IMR-90 (cell line): ENCODE data around the gene P2RX7. TPM values are rescaled to one million over a fixed set of nuclear protein-coding genes. Genes with fewer than 3 reads are reported as not detected.

Experiments used
- ATAC-seq: fragments of 200-7000 bp; cut with Tn5 transposase; 2 replicates; pipeline ENCODE4 v1.9.1; 2020; ENCODE audit warnings: low read depth, mild to moderate bottlenecking, moderate library complexity
- BruUV-seq: library from RNA; stranded (reverse); fragments of 400-500 nt; replicated peaks from 2 replicates; lab custom pipeline; 2021; lab: Mats Ljungman, UMichigan
- CTCF ChIA-PET: fragments of 300-600 bp; formaldehyde crosslinking; extraction: SDS; loops from one replicate; lab custom pipeline; 2021; ENCODE audit warnings: antibody characterized with exemption; lab: Yijun Ruan, JAX
- POLR2A ChIA-PET: fragments of 300-600 bp; sonication (Branson Sonifier 250); formaldehyde crosslinking; loops from one replicate; lab custom pipeline; 2022; ENCODE audit warnings: antibody characterized with exemption; ENCODE audit not compliant: unreplicated experiment; lab: Charles Lee
- DNase-seq: peaks from one replicate; pipeline ENCODE4 v3.0.0; 2013
- H2AFZ ChIP-seq: replicated peaks from 2 replicates; pipeline ENCODE3; 2013; ENCODE audit warnings: low read length, mild to moderate bottlenecking; ENCODE audit not compliant: poor library complexity
- H2AK5ac ChIP-seq: 2 replicates; pipeline ENCODE4 v1.6.1; 2013; ENCODE audit warnings: low read depth, low read length, inconsistent platforms
- H2AK9ac ChIP-seq: replicated peaks from 2 replicates; pipeline ENCODE3; 2013; ENCODE audit warnings: mild to moderate bottlenecking, low read depth, low read length, moderate library complexity; ENCODE audit not compliant: poor library complexity
- H2BK120ac ChIP-seq: 2 replicates; pipeline ENCODE4 v1.6.1; 2013; ENCODE audit warnings: low read depth, low read length, inconsistent platforms
- H2BK15ac ChIP-seq: 3 replicates; pipeline ENCODE4 v1.6.1; 2013; ENCODE audit warnings: low read depth, low read length, inconsistent platforms
- H2BK20ac ChIP-seq: 2 replicates; pipeline ENCODE4 v1.6.1; 2013; ENCODE audit warnings: low read depth, mild to moderate bottlenecking, inconsistent platforms, low read length, moderate library complexity
- H2BK5ac ChIP-seq: 2 replicates; pipeline ENCODE4 v1.6.1; 2013; ENCODE audit warnings: mild to moderate bottlenecking, low read depth, low read length, inconsistent platforms; ENCODE audit not compliant: poor library complexity, severe bottlenecking
- H3K14ac ChIP-seq: replicated peaks from 2 replicates; pipeline ENCODE4 v1.6.1; 2013; ENCODE audit warnings: low read depth, low read length, inconsistent platforms
- H3K18ac ChIP-seq: 2 replicates; pipeline ENCODE4 v1.6.1; 2013; ENCODE audit warnings: low read depth, low read length, control low read depth
- H3K23ac ChIP-seq: 2 replicates; pipeline ENCODE4 v1.6.1; 2013; ENCODE audit warnings: low read depth, low read length, inconsistent platforms
- H3K27ac ChIP-seq: 2 replicates; pipeline ENCODE4 v1.5.1; 2013; ENCODE audit warnings: mild to moderate bottlenecking, control low read depth, low read length; ENCODE audit not compliant: insufficient read depth
- H3K27me3 ChIP-seq: 2 replicates; pipeline ENCODE4 v1.6.1; 2013; ENCODE audit warnings: low read length; ENCODE audit not compliant: control insufficient read depth, insufficient read depth
- H3K36me3 ChIP-seq: 2 replicates; pipeline ENCODE4 v1.6.1; 2013; ENCODE audit warnings: low read length, mixed read lengths; ENCODE audit not compliant: control insufficient read depth, insufficient read depth
- H3K4ac ChIP-seq: 2 replicates; pipeline ENCODE4 v1.6.1; 2013; ENCODE audit warnings: low read depth, low read length, inconsistent platforms
- H3K4me1 ChIP-seq: 2 replicates; pipeline ENCODE4 v1.6.1; 2013; ENCODE audit warnings: low read length, mixed read lengths; ENCODE audit not compliant: control insufficient read depth, insufficient read depth
- H3K4me2 ChIP-seq: 2 replicates; pipeline ENCODE4 v1.6.1; 2013; ENCODE audit warnings: low read depth, mild to moderate bottlenecking, control low read depth, low read length, moderate library complexity
- H3K4me3 ChIP-seq: 2 replicates; pipeline ENCODE4 v1.5.1; 2013; ENCODE audit warnings: low read depth, mild to moderate bottlenecking, control low read depth, low read length, moderate library complexity; ENCODE audit not compliant: insufficient read depth
- H3K56ac ChIP-seq: 2 replicates; pipeline ENCODE4 v1.6.1; 2013; ENCODE audit warnings: low read length, inconsistent platforms; ENCODE audit not compliant: insufficient read depth; ENCODE audit errors: extremely low read depth
- H3K79me1 ChIP-seq, 2 experiments: 2 replicates each; pipeline ENCODE4 v1.6.1; 2013; ENCODE audit warnings: low read length in 2 of 2, inconsistent platforms in 1 of 2, low read depth in 1 of 2
- H3K9ac ChIP-seq: 2 replicates; pipeline ENCODE4 v1.6.1; 2013; ENCODE audit warnings: low read depth, low read length, control low read depth
- H3K9me1 ChIP-seq: 2 replicates; pipeline ENCODE4 v1.6.1; 2013; ENCODE audit warnings: low read length, inconsistent platforms; ENCODE audit not compliant: insufficient read depth
- H3K9me3 ChIP-seq: 2 replicates; pipeline ENCODE4 v1.6.1; 2013; ENCODE audit warnings: low read length; ENCODE audit not compliant: control insufficient read depth, insufficient read depth
- H4K20me1 ChIP-seq: 2 replicates; pipeline ENCODE4 v1.6.1; 2013; ENCODE audit warnings: low read length, inconsistent platforms; ENCODE audit not compliant: insufficient read depth
- H4K5ac ChIP-seq: 2 replicates; pipeline ENCODE4 v1.6.1; 2013; ENCODE audit warnings: mild to moderate bottlenecking, low read depth, low read length, control low read depth
- H4K8ac ChIP-seq, 2 experiments: 2 replicates each; pipeline ENCODE4 v1.6.1; 2013; ENCODE audit warnings: low read depth in 2 of 2, low read length in 2 of 2, control low read depth in 1 of 2, inconsistent platforms in 1 of 2
- H4K91ac ChIP-seq: 2 replicates; pipeline ENCODE4 v1.6.1; 2013; ENCODE audit warnings: low read depth, low read length, inconsistent platforms; ENCODE audit not compliant: insufficient read depth
- CEBPB ChIP-seq: IDR thresholded peaks from 2 replicates; pipeline ENCODE4 v1.6.1; 2012; ENCODE audit warnings: low read depth, low read length, improper control_type of control experiment
- MAFK ChIP-seq: IDR thresholded peaks from 2 replicates; pipeline ENCODE4 v1.6.1; 2012; ENCODE audit warnings: low read depth, low read length, improper control_type of control experiment
- MAZ ChIP-seq: IDR thresholded peaks from 2 replicates; pipeline ENCODE4 v1.6.1; 2012; ENCODE audit warnings: low read depth, mild to moderate bottlenecking, low read length, improper control_type of control experiment, moderate library complexity, borderline replicate concordance
- NFE2L2 ChIP-seq: fragments of 150-350 bp; IDR thresholded peaks from 2 replicates; pipeline ENCODE4 v1.6.1; 2016; ENCODE audit warnings: low read depth, mild to moderate bottlenecking, low read length
- POLR2A ChIP-seq: IDR thresholded peaks from 2 replicates; pipeline ENCODE4 v1.6.1; 2012; ENCODE audit warnings: mild to moderate bottlenecking, low read depth, low read length
- RAD21 ChIP-seq: IDR thresholded peaks from 2 replicates; pipeline ENCODE4 v1.6.1; 2012; ENCODE audit warnings: low read length, improper control_type of control experiment
- RFX5 ChIP-seq: IDR thresholded peaks from 2 replicates; pipeline ENCODE4 v1.8.0; 2012; ENCODE audit warnings: low read depth, mild to moderate bottlenecking, low read length, moderate library complexity
- SMC3 ChIP-seq: fragments of 150-350 bp; IDR thresholded peaks from 2 replicates; pipeline ENCODE4 v1.6.1; 2016; ENCODE audit warnings: low read depth, mild to moderate bottlenecking, antibody characterized with exemption, low read length, moderate library complexity
- WGBS, 2 experiments: methylation state at CpG; one replicate each; pipeline versions ENCODE4 v1.1.5 to v1.1.7; 2013; ENCODE audit warnings: missing lambda C conversion rate in 2 of 2; ENCODE audit not compliant: insufficient read length in 1 of 2; ENCODE audit errors: extremely low coverage in 2 of 2; 5-methylcytosine and 5-hydroxymethylcytosine counted together
- dilution Hi-C: fragments of 300-500 bp; cut with HindIII; formaldehyde crosslinking; loops from one replicate; pipeline ENCODE4 v1.14.3; 2018; ENCODE audit warnings: low sequenced_read_pairs; ENCODE audit not compliant: unreplicated experiment
- in situ Hi-C: fragments of 300-500 bp; cut with MboI; formaldehyde crosslinking; loops from 3 replicates; pipeline ENCODE4 v1.14.3; 2019; ENCODE audit warnings: low sequenced_read_pairs, inconsistent platforms, mixed read lengths
- intact Hi-C: fragments of 100-400 bp; cut with micrococcal nuclease; formaldehyde crosslinking; loops from 2 replicates; pipeline ENCODE4 v1.10.0; 2022
- polyA plus RNA-seq, 3 experiments: library from polyadenylated mRNA; depleted of rRNA; stranded (reverse); fragments of >200 nt; gene quantifications; 2 replicates each; pipeline ENCODE4 v1.2.3, GENCODE V29; 2012; ENCODE audit warnings: low replicate concordance in 1 of 3
- total RNA-seq: library from RNA; depleted of rRNA; stranded (reverse); fragments of >200 nt; gene quantifications from 2 replicates; pipeline ENCODE4 v1.2.3, GENCODE V29; 2012
- TF ChIP-seq, protein P1 (sequence below): conservative IDR thresholded peaks from 2 replicates; pipeline ENCODE4 v1.5.1; 2012; ENCODE audit warnings: mild to moderate bottlenecking, low read depth, low read length, improper control_type of control experiment
- TF ChIP-seq, protein P2 (sequence below): fragments of 150-350 bp; IDR thresholded peaks from 2 replicates; pipeline ENCODE4 v1.6.1; 2016; ENCODE audit warnings: low read depth, mild to moderate bottlenecking, low read length, moderate library complexity, borderline replicate concordance

Gene P2RX7
- total and polyA plus RNA-seq, 2 of the 4 experiments (the other 2 are of a cell fraction): 0.07 to 0.18 TPM

DNA sequence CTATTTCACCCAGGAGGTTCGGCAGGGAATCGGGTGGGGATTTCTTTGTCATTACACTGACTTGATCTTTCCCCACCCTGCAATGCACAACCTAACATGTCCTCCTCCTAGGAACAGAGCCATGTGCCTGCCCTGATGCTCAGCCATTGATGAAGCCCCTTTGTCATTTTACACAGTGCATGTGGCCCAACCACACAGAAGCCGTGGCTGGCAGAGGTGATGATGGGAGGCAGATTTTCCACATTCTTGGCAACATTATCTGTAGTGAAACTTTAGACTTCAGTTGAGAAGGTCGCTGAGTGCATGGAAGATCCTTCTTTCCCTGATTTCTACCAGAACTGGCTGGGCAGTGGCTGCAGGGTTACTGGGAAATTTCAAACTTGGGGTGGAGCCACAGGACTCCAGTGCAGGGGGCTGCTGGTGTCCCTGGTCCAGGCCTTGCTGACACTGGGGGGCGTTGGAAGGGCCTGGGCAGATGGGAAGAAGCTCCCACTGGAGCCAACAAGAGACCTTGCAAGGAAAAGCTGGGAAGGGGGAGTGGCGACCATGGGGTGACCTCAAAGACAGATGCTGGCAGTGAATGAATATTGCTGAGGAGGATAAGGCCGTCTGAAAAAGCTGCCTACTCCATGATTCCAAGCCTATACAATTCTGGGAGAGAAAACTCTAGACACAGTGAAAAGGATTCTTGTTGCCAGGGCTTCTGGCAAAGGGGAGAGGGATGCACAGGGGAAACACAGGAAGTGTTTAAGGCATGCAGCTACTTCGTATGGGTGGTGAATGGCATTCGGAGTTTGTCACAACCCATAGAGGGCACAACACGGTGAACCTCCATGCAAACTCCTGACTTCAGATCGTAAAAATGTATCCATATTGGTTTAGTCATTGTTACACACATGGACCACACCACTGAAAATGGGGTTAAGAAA lies 41.8 kb upstream of the P2RX7 start:
- ATAC-seq: no peak
- no peaks in the 10 kb centered on the region for H3K9me3 ChIP-seq
- ChIA-PET POLR2A (no interaction called here), CTCF (no interaction called here)
- H4K8ac ChIP-seq: no peak overlapping the region
- in situ Hi-C loops: no loop called here
- H2AK9ac ChIP-seq: no peak overlapping the region
- H4K5ac ChIP-seq: no peak overlapping the region
- H2AK5ac ChIP-seq: no peak overlapping the region
- H3K4me3 ChIP-seq: no peak overlapping the region
- H4K20me1 ChIP-seq: no peaks in the 10 kb centered on the region
- peaks cover 19% of the 10 kb centered on the region for H3K27me3 ChIP-seq
- dilution Hi-C loops: no loop called here
- H3K9ac ChIP-seq: no peak overlapping the region
- H2AFZ ChIP-seq: no peak overlapping the region
- TF ChIP-seq NFE2L2 (no peak), POLR2A (no peak), MAFK (no peak), RFX5 (no peak), MAZ (no peak), CEBPB (no peak), SMC3 (no peak), RAD21 (no peak)
- TF ChIP-seq, protein P1, sequence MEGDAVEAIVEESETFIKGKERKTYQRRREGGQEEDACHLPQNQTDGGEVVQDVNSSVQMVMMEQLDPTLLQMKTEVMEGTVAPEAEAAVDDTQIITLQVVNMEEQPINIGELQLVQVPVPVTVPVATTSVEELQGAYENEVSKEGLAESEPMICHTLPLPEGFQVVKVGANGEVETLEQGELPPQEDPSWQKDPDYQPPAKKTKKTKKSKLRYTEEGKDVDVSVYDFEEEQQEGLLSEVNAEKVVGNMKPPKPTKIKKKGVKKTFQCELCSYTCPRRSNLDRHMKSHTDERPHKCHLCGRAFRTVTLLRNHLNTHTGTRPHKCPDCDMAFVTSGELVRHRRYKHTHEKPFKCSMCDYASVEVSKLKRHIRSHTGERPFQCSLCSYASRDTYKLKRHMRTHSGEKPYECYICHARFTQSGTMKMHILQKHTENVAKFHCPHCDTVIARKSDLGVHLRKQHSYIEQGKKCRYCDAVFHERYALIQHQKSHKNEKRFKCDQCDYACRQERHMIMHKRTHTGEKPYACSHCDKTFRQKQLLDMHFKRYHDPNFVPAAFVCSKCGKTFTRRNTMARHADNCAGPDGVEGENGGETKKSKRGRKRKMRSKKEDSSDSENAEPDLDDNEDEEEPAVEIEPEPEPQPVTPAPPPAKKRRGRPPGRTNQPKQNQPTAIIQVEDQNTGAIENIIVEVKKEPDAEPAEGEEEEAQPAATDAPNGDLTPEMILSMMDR: no peak
- TF ChIP-seq, protein P2, sequence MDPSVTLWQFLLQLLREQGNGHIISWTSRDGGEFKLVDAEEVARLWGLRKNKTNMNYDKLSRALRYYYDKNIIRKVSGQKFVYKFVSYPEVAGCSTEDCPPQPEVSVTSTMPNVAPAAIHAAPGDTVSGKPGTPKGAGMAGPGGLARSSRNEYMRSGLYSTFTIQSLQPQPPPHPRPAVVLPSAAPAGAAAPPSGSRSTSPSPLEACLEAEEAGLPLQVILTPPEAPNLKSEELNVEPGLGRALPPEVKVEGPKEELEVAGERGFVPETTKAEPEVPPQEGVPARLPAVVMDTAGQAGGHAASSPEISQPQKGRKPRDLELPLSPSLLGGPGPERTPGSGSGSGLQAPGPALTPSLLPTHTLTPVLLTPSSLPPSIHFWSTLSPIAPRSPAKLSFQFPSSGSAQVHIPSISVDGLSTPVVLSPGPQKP: no peak
- BruUV-seq: no TSS peak
- H3K79me1 ChIP-seq: no peaks in the 10 kb centered on the region
- H4K91ac ChIP-seq: no peak overlapping the region
- H3K14ac ChIP-seq: no peak overlapping the region
- no peak overlapping the region for H2BK20ac ChIP-seq
- no peaks in the 10 kb centered on the region for H3K36me3 ChIP-seq
- peaks cover 2% of the 10 kb centered on the region; the same call in 1 of the 2 replicates for H3K4me1 ChIP-seq
- DNase-seq: no peak
- H3K18ac ChIP-seq: no peak overlapping the region
- no peak overlapping the region for H2BK5ac ChIP-seq
- H3K56ac ChIP-seq: no peak overlapping the region
- H3K27ac ChIP-seq: no peak overlapping the region
- intact Hi-C loops: no loop called here
- no peak overlapping the region for H3K4me2 ChIP-seq
- WGBS, 2 experiments: 14% methylated on average over 1 of the region's 11 CpGs; no CpG with 5 or more reads in 1 of the 2 experiments
- peaks cover 3% of the 10 kb centered on the region; the same call in 1 of the 2 replicates for H3K9me1 ChIP-seq
- no peak overlapping the region for H3K23ac ChIP-seq
- H2BK120ac ChIP-seq: no peak overlapping the region
- no peak overlapping the region for H3K4ac ChIP-seq
- no peak overlapping the region for H2BK15ac ChIP-seq
